MM.1S (cell line): ENCODE results near the gene TAS2R14.

Experiments
- DNase-seq: peaks from one replicate; pipeline ENCODE4 v3.0.0-alpha.2; 2015
- H2AFZ ChIP-seq: fragments of 300-600 bp; sonication (generic); 2 replicates; pipeline ENCODE4 v1.6.0; 2016; ENCODE audit warnings: antibody characterized with exemption, low read length
- H3F3A ChIP-seq: fragments of 300-600 bp; sonication (generic); 2 replicates; pipeline ENCODE4 v1.6.1; 2016; ENCODE audit warnings: mild to moderate bottlenecking, antibody characterized with exemption, low read length, moderate library complexity, mixed read lengths; ENCODE audit not compliant: insufficient read depth
- H3K27ac ChIP-seq: fragments of 300-600 bp; sonication (generic); 2 replicates; pipeline ENCODE4 v1.5.1; 2016; ENCODE audit warnings: mild to moderate bottlenecking, low read length
- H3K27me3 ChIP-seq: fragments of 300-600 bp; sonication (generic); replicated peaks from 2 replicates; pipeline ENCODE4 v1.6.0; 2016; ENCODE audit warnings: low read length; ENCODE audit not compliant: insufficient read depth
- H3K36me3 ChIP-seq: fragments of 300-600 bp; sonication (generic); replicated peaks from 2 replicates; pipeline ENCODE4 v1.6.1; 2016; ENCODE audit warnings: mild to moderate bottlenecking, low read length, mixed read lengths; ENCODE audit not compliant: insufficient read depth
- H3K4me1 ChIP-seq: fragments of 300-600 bp; sonication (generic); 2 replicates; pipeline ENCODE4 v1.6.1; 2016; ENCODE audit warnings: low read length, mixed read lengths
- H3K4me2 ChIP-seq: fragments of 300-600 bp; sonication (generic); 2 replicates; pipeline ENCODE4 v1.6.0; 2016; ENCODE audit warnings: low read depth, low read length
- H3K4me3 ChIP-seq: fragments of 300-600 bp; sonication (generic); 2 replicates; pipeline ENCODE4 v1.5.1; 2016; ENCODE audit warnings: low read length, mixed read lengths
- H3K79me2 ChIP-seq: fragments of 300-600 bp; sonication (generic); 2 replicates; pipeline ENCODE4 v1.6.1; 2016; ENCODE audit warnings: mixed run types, low read length, mixed read lengths
- H3K9ac ChIP-seq: fragments of 300-600 bp; sonication (generic); 2 replicates; pipeline ENCODE4 v1.6.1; 2016; ENCODE audit warnings: low read length, mixed read lengths
- H3K9me2 ChIP-seq: fragments of 300-600 bp; sonication (generic); replicated peaks from 2 replicates; pipeline ENCODE4 v1.6.1; 2016; ENCODE audit warnings: mild to moderate bottlenecking, low read length, mixed read lengths; ENCODE audit not compliant: insufficient read depth
- H3K9me3 ChIP-seq: fragments of 300-600 bp; sonication (generic); replicated peaks from 2 replicates; pipeline ENCODE4 v1.6.1; 2016; ENCODE audit warnings: mild to moderate bottlenecking, low read length, mixed read lengths; ENCODE audit not compliant: insufficient read depth
- H4K20me1 ChIP-seq: fragments of 300-600 bp; sonication (generic); 2 replicates; pipeline ENCODE4 v1.6.1; 2016; ENCODE audit warnings: mild to moderate bottlenecking, low read length, moderate library complexity, mixed read lengths; ENCODE audit not compliant: insufficient read depth
- CTCF ChIP-seq: fragments of 300-600 bp; sonication (generic); IDR thresholded peaks from 2 replicates; pipeline ENCODE4 v1.5.1; 2016; ENCODE audit warnings: antibody characterized with exemption, low read length, mixed read lengths
- EZH2 ChIP-seq: fragments of 300-600 bp; sonication (generic); optimal IDR thresholded peaks from 2 replicates; pipeline ENCODE3; 2017; ENCODE audit warnings: low read depth, mild to moderate bottlenecking, antibody characterized with exemption, low read length, mixed read lengths
- EZH2phosphoT487 ChIP-seq: fragments of 300-600 bp; sonication (generic); IDR thresholded peaks from 2 replicates; pipeline ENCODE4 v1.6.1; 2018; ENCODE audit warnings: antibody characterized with exemption, low read length

The TAS2R14 gene

GRCh38 chr12:10966314-10966713, 27.3 kb upstream of the TAS2R14 start:
- H3K79me2 ChIP-seq, result no peaks in the 10 kb centered on the region
- no peaks in the 10 kb centered on the region for H3K27me3 ChIP-seq
- no peak overlapping the region for H3K4me3 ChIP-seq
- no peak overlapping the region for H3K9ac ChIP-seq
- H3F3A ChIP-seq, result no peaks in the 10 kb centered on the region
- H3K4me1 ChIP-seq, result no peaks in the 10 kb centered on the region
- H3K9me3 ChIP-seq, result no peaks in the 10 kb centered on the region
- H3K27ac ChIP-seq, result no peak overlapping the region
- no peak overlapping the region for H3K4me2 ChIP-seq
- no peak overlapping the region for H2AFZ ChIP-seq
- H4K20me1 ChIP-seq, result no peaks in the 10 kb centered on the region
- H3K36me3 ChIP-seq, result no peaks in the 10 kb centered on the region
- no peak for DNase-seq
- H3K9me2 ChIP-seq, result no peaks in the 10 kb centered on the region
- no peak for TF ChIP-seq EZH2
- TF ChIP-seq CTCF, result no peak
- TF ChIP-seq EZH2phosphoT487, result no peak

DNA sequence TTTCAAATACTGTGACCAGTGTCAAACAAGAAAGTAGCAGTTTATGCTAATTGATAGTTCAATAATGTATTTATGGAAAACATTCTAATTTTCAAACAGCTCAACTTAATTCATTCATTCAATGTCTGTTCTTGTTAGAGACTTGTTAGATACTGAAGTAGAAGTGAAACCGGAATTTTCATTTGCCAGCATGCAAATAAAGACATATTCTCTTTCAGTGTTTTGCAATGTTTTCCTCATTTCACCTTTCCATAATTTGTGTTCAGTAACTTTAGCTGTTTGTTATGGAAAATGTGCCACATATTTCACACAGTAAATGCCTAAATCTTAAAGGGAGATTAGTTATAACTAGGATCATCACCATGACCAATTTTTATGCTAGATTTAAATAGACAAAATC, 26.4 kb upstream of the TAS2R14 start:
- no peaks in the 10 kb centered on the region for H3K79me2 ChIP-seq
- no peaks in the 10 kb centered on the region for H3K4me1 ChIP-seq
- no peaks in the 10 kb centered on the region for H3K36me3 ChIP-seq
- no peak overlapping the region for H3K27ac ChIP-seq
- H3K4me3 ChIP-seq, result no peak overlapping the region
- no peaks in the 10 kb centered on the region for H3K9me2 ChIP-seq
- no peak overlapping the region for H2AFZ ChIP-seq
- H3K4me2 ChIP-seq, result no peak overlapping the region
- H3F3A ChIP-seq, result no peaks in the 10 kb centered on the region
- TF ChIP-seq EZH2phosphoT487 (no peak), CTCF (no peak), EZH2 (no peak)
- no peaks in the 10 kb centered on the region for H3K9me3 ChIP-seq
- no peak for DNase-seq
- no peak overlapping the region for H3K9ac ChIP-seq
- H3K27me3 ChIP-seq, result no peaks in the 10 kb centered on the region
- H4K20me1 ChIP-seq, result no peaks in the 10 kb centered on the region

- H3K79me2 ChIP-seq, result peaks cover 5% of the 10 kb centered on the region; the same call in 1 of the 2 replicates
- TF ChIP-seq EZH2phosphoT487 (no peak), EZH2 (no peak), CTCF (no peak)
- no peak overlapping the region for H3K27ac ChIP-seq
- no peak overlapping the region for H3K4me3 ChIP-seq
- H3K9ac ChIP-seq, result no peak overlapping the region
- no peaks in the 10 kb centered on the region for H4K20me1 ChIP-seq
- H3K9me2 ChIP-seq, result no peaks in the 10 kb centered on the region
- no peak overlapping the region for H2AFZ ChIP-seq
- H3K36me3 ChIP-seq, result no peaks in the 10 kb centered on the region
- H3K4me2 ChIP-seq, result no peak overlapping the region
- no peaks in the 10 kb centered on the region for H3K9me3 ChIP-seq
- H3K27me3 ChIP-seq, result no peaks in the 10 kb centered on the region
- H3F3A ChIP-seq, result no peaks in the 10 kb centered on the region
- DNase-seq, result no peak
- H3K4me1 ChIP-seq, result no peaks in the 10 kb centered on the region
Observed at GRCh38 chr12:10960211-10960610, 21.1 kb upstream of the TAS2R14 start.

DNA sequence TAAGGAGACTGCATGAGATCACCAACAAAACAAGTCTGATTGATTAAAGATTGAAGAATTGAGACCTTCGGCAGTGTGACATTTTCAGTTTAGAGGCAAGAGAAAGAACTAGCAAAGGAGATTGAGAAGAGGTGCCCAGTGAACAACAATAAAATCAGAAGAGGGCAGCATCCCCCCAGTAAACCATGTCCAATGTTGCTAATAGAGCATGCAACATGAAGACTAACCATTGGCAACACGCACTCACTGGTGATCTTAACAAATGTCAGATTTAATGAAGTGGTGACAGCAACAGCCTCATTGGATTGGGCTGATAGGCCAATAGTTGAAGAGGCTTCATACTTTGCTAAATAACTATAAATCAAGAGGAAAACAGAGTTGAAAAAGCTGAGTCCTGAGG, 20.7 kb upstream of the TAS2R14 start:
- Histone ChIP-seq H3F3A (no peaks in the 10 kb centered on the region), H3K9ac (no peak overlapping the region), H3K27me3 (no peaks in the 10 kb centered on the region), H2AFZ (no peak overlapping the region), H3K27ac (no peak overlapping the region), H3K36me3 (no peaks in the 10 kb centered on the region), H3K4me3 (no peak overlapping the region), H3K4me2 (no peak overlapping the region), H3K4me1 (no peaks in the 10 kb centered on the region), H3K9me2 (no peaks in the 10 kb centered on the region), H4K20me1 (no peaks in the 10 kb centered on the region), H3K79me2 (peaks cover 5% of the 10 kb centered on the region; the same call in 1 of the 2 replicates), H3K9me3 (no peaks in the 10 kb centered on the region)
- no peak for TF ChIP-seq EZH2
- no peak for TF ChIP-seq EZH2phosphoT487
- TF ChIP-seq CTCF, result no peak
- DNase-seq, result no peak
